NCI-H1092 treated with DMSO at 0.1 percent for 48 hours (cell line): ENCODE results near the gene PTPRN2.

Experiments
- DNase-seq: peaks from one replicate; lab custom pipeline; 2025; lab: John Stamatoyannopoulos, UW

The PTPRN2 gene

GRCh38 chr7:157975401-157976372 lies 611.9 kb downstream of the PTPRN2 start:
- DNase-seq: no peak

GRCh38 chr7:157974678-157975230 lies 612.9 kb downstream of the PTPRN2 start:
- no peak for DNase-seq

GRCh38 chr7:157973971-157974677 lies 613.5 kb downstream of the PTPRN2 start:
- DNase-seq: no peak

- no peak for DNase-seq
These were observed 614.7 kb downstream of the PTPRN2 start for GRCh38 chr7:157972914-157973313.

- no peak for DNase-seq
These were observed 616.1 kb downstream of the PTPRN2 start for GRCh38 chr7:157971501-157971900.

GRCh38 chr7:157970744-157971143 lies 616.9 kb downstream of the PTPRN2 start:
- no peak for DNase-seq

GRCh38 chr7:157969995-157970394 lies 617.6 kb downstream of the PTPRN2 start:
- no peak for DNase-seq

GRCh38 chr7:157966490-157966889 lies 621.1 kb downstream of the PTPRN2 start:
- DNase-seq: no peak

GRCh38 chr7:157964521-157964920 lies 623.1 kb downstream of the PTPRN2 start:
- DNase-seq: no peak

GRCh38 chr7:157964016-157964415 lies 623.6 kb downstream of the PTPRN2 start:
- DNase-seq: no peak

- DNase-seq: no peak
These were observed 624.1 kb downstream of the PTPRN2 start for GRCh38 chr7:157963526-157963925.

- no peak for DNase-seq
These were observed 624.9 kb downstream of the PTPRN2 start for GRCh38 chr7:157962458-157963306.

GRCh38 chr7:157961731-157962457 lies 625.7 kb downstream of the PTPRN2 start:
- DNase-seq: no peak

- DNase-seq: no peak
These were observed 632.1 kb downstream of the PTPRN2 start for GRCh38 chr7:157955348-157955999.

GRCh38 chr7:157954901-157955300 lies 632.7 kb downstream of the PTPRN2 start:
- no peak for DNase-seq

- no peak for DNase-seq
These were observed 634.6 kb downstream of the PTPRN2 start for GRCh38 chr7:157952841-157953645.

- no peak for DNase-seq
These were observed 635.5 kb downstream of the PTPRN2 start for GRCh38 chr7:157952050-157952667.

- no peak for DNase-seq
These were observed 636.1 kb downstream of the PTPRN2 start for GRCh38 chr7:157951300-157952049.

- DNase-seq: no peak
These were observed 637.9 kb downstream of the PTPRN2 start for GRCh38 chr7:157949711-157950110.
